DND-41 (cell line): ENCODE measurements around the gene HCAR2.

Experiments
- CTCF ChIP-seq: IDR thresholded peaks from 2 replicates; pipeline ENCODE4 v1.5.1; 2012; ENCODE audit warnings: borderline replicate concordance, low read length, moderate library complexity, mild to moderate bottlenecking; ENCODE audit not compliant: poor library complexity, severe bottlenecking; ENCODE audit errors: extremely low read depth
- EZH2 ChIP-seq: IDR thresholded peaks from 3 replicates; pipeline ENCODE4 v1.6.1; 2012; ENCODE audit warnings: borderline replicate concordance, low read depth, mild to moderate bottlenecking, moderate library complexity, low read length, inconsistent platforms; ENCODE audit not compliant: severe bottlenecking

GRCh38 chr12:122665759-122666158, 37.4 kb downstream of the HCAR2 start:
- TF ChIP-seq CTCF: no peak
- TF ChIP-seq EZH2: no peak
